GM23248 (cell line): ENCODE results near the gene PGC. TPM values are rescaled to one million over a fixed set of nuclear protein-coding genes. Genes with fewer than 3 reads are reported as not detected.
A peak's percentile ranks its signal among the peaks of the same experiment; 100 is the strongest.

Experiments
- DNase-seq: peaks from one replicate; pipeline ENCODE4 v3.0.0-alpha.2; 2015
- H2AFZ ChIP-seq: fragments of 200-600 bp; sonication (generic); 2 replicates; pipeline ENCODE4 v1.6.1; 2016; ENCODE audit warnings: antibody characterized with exemption
- H3F3A ChIP-seq: fragments of 200-600 bp; sonication (generic); 2 replicates; pipeline ENCODE4 v1.6.1; 2016; ENCODE audit warnings: mild to moderate bottlenecking, antibody characterized with exemption, mixed run types; ENCODE audit not compliant: insufficient read depth
- H3K27ac ChIP-seq: fragments of 200-600 bp; sonication (generic); 2 replicates; pipeline ENCODE4 v1.5.1; 2016; ENCODE audit warnings: mild to moderate bottlenecking
- H3K27me3 ChIP-seq: fragments of 200-600 bp; sonication (generic); replicated peaks from 2 replicates; pipeline ENCODE4 v1.6.1; 2016; ENCODE audit warnings: mild to moderate bottlenecking; ENCODE audit not compliant: insufficient read depth
- H3K36me3 ChIP-seq: fragments of 200-600 bp; sonication (generic); 2 replicates; pipeline ENCODE4 v1.6.1; 2016; ENCODE audit warnings: low read depth, mild to moderate bottlenecking
- H3K4me1 ChIP-seq: fragments of 200-600 bp; sonication (generic); 2 replicates; pipeline ENCODE4 v1.6.1; 2016; ENCODE audit warnings: mild to moderate bottlenecking; ENCODE audit not compliant: insufficient read depth
- H3K4me2 ChIP-seq: fragments of 200-600 bp; sonication (generic); one replicate; pipeline ENCODE4 v1.6.1; 2016; ENCODE audit warnings: mild to moderate bottlenecking; ENCODE audit not compliant: unreplicated experiment
- H3K4me3 ChIP-seq: fragments of 200-600 bp; sonication (generic); 2 replicates; pipeline ENCODE4 v1.5.1; 2016; ENCODE audit warnings: mild to moderate bottlenecking
- H3K79me2 ChIP-seq: fragments of 200-600 bp; sonication (generic); 2 replicates; pipeline ENCODE4 v1.6.1; 2016; ENCODE audit warnings: mild to moderate bottlenecking; ENCODE audit not compliant: insufficient read depth
- H3K9ac ChIP-seq: fragments of 200-600 bp; sonication (generic); 2 replicates; pipeline ENCODE4 v1.6.1; 2016; ENCODE audit warnings: mild to moderate bottlenecking
- H3K9me2 ChIP-seq: fragments of 200-600 bp; sonication (generic); 2 replicates; pipeline ENCODE4 v1.6.1; 2016; ENCODE audit warnings: mixed run types, mild to moderate bottlenecking, moderate library complexity; ENCODE audit not compliant: insufficient read depth
- H3K9me3 ChIP-seq: fragments of 200-600 bp; sonication (generic); one replicate; pipeline ENCODE4 v1.6.1; 2017; ENCODE audit warnings: low read depth
- H4K20me1 ChIP-seq: fragments of 200-600 bp; sonication (generic); 2 replicates; pipeline ENCODE4 v1.6.0; 2016; ENCODE audit not compliant: insufficient read depth
- EZH2 ChIP-seq: fragments of 200-600 bp; sonication (generic); IDR thresholded peaks from 2 replicates; pipeline ENCODE4 v1.6.1; 2018; ENCODE audit warnings: antibody characterized with exemption, mild to moderate bottlenecking; ENCODE audit not compliant: insufficient read depth, poor library complexity, severe bottlenecking
- EZH2phosphoT487 ChIP-seq: fragments of 200-600 bp; sonication (generic); IDR thresholded peaks from 2 replicates; pipeline ENCODE4 v1.6.1; 2018; ENCODE audit warnings: antibody characterized with exemption, moderate library complexity, mild to moderate bottlenecking, low read depth; ENCODE audit not compliant: insufficient read depth
- WGBS, 2 experiments: methylation state at CpG; one replicate each; pipeline ENCODE4 v1.1.6; 2015 to 2017; ENCODE audit warnings: low lambda C conversion rate in 2 of 2, low coverage in 1 of 2; ENCODE audit errors: missing lambda C conversion rate in 2 of 2; 5-methylcytosine and 5-hydroxymethylcytosine counted together
- in situ Hi-C: fragments of 300-500 bp; cut with MboI; formaldehyde crosslinking; loops from 2 replicates; pipeline ENCODE4 v1.15.0; 2020
- polyA plus RNA-seq: library from polyadenylated mRNA; unstranded; fragments of >200 nt; fragmentation: Nextera tagmentation; extraction: Ambion mirVana; gene quantifications from 2 replicates; pipeline ENCODE4 v1.2.1, GENCODE V29; 2016
- total RNA-seq: library from RNA; depleted of rRNA; stranded (reverse); fragments of >200 nt; shearing (Covaris generic); gene quantifications from 2 replicates; pipeline ENCODE4 v1.2.3, GENCODE V29; 2014

Gene PGC
- total and polyA plus RNA-seq, 2 experiments from 2014 or later, result not detected

DNA sequence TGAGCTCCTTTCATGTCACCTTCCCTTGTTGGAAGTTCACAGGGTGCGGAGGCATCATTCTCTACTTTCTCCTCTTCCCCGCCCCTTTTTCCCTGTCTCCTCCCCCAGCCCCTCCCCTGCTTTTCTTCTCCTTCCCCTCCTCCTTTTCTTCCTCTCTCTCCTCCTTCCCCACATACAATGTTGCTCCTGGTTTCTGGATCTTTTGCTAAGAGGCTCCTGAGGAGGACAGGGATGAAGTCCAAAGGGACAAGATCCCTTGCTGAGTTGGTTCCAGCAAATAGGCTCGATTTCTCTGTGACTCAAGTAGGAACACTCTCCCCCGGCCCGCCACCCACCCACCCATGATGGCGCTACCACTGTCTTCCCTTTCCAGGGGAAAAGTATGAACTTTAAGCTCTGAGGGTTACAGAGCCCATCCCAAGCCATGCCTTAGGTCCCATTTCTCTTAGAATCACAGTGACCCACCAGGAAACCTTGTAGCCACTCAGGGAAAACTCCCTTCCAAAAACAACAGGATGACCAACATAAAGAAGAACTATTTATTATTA lies 10.9 kb downstream of the PGC start:
- no peaks in the 10 kb centered on the region for H3K36me3 ChIP-seq

DNA sequence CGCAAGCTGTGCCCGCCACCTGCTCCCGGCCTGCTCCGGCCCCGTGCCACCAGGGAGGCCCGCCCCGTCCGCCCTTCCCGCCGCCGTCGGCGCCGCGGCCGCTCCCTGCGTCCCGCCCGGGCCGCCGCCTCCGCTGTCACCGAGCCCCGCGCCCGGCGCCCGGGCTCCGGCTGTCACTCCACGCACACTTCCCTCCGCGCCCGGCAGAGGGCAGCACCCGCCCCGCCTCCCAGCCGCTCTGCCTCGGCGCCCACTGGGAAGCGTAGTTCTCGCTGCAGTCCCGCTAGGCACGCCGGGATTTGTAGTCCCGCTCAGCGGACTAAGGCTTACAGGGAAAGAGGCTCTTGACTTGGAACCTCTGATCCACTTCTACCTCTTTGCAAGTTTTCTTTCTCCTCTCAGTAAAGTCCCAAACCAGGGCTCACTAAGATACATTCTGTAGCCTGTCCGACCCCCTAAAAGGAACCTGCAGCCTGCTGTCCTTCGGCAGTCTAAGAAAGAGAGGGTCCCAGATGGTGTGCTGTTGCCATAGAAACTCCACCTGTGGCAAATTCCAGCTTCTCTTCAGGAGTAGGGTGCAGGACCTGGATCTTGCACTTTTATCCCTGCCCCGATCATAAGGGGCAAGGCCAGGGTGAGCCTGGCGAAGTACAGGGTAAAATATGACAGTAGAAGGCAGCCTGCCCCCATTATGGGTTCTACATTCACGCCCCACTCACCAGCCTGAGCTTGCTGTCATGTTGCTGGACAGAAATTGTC lies 11.6 kb downstream of the PGC start, which contains the start of gene TFEB:
Gene TFEB (minus strand): TSS at position 182 of the 759 bp plus-strand sequence. CDS start 44,395 bp downstream, outside the sequence.
- H3K79me2 ChIP-seq, result peaks cover 7% of the 10 kb centered on the region; the same call in 1 of the 2 replicates
- no peaks in the 10 kb centered on the region for H3K27me3 ChIP-seq
- TF ChIP-seq EZH2 (no peak), EZH2phosphoT487 (no peak)

More for the DNA sequence above, 10.9 kb downstream of the PGC start:
- Histone ChIP-seq H3K9me3 (no peaks in the 10 kb centered on the region), H2AFZ (peak overlapping the region; percentile 77), H3K27ac (no peak overlapping the region), H4K20me1 (no peaks in the 10 kb centered on the region), H3K4me2 (no peak overlapping the region), H3K9ac (no peak overlapping the region), H3K4me1 (peaks cover 7% of the 10 kb centered on the region), H3K9me2 (no peaks in the 10 kb centered on the region), H3K4me3 (no peak overlapping the region), H3K27me3 (no peaks in the 10 kb centered on the region), H3K79me2 (peaks cover 7% of the 10 kb centered on the region; the same call in 1 of the 2 replicates), H3F3A (0 out of 2 replicates have a peak, but pooled peaks cover 4% of the 10 kb centered on the region)
- in situ Hi-C loops, result no loop called here
- peak; percentile 27 for DNase-seq
- 28 to 36% methylated on average over 4 to 6 of the region's 6 CpGs for WGBS, 2 experiments
- TF ChIP-seq EZH2phosphoT487 (no peak), EZH2 (no peak)

DNA sequence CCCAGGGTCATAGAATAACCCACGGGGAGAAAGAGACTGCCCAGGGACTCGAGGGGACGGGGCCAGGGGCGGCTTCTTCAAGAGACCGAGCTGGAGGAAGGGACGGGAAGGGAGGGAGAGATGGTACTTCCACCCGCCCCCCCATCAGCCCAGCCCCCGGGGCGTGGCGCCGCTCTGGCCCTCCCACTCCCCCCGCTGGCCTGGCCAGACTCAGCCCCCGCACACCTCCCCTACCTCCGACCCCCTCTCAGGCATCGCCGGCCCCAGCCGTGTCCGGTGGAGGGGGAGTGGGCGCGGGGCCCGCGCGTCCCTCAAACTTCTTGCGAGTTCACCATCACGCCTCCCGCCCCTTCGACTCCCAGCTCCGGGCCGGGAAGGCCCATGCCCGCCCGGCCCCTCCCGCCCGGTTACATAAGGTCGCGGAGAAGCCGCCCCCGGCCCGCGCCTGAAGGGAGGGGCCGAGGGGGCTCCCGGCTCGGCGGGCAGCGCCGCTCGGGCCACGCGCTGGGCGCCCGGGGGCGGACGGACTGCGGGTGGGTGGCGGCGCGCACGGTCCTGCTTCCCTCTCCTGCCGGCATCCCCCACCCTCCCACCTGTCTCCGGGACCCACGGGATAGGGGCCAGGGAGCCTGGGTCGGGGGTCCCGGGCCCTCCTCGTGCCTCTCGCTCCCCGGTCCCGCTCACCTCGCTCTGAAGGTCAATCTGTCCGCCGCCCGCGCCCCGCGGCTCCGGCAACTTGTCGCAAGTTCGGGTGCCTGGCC lies 12.4 kb downstream of the PGC start:
- peak overlapping the region; percentile 67 for H3K4me2 ChIP-seq
- no peaks in the 10 kb centered on the region for H3K27me3 ChIP-seq
- H3K27ac ChIP-seq, result 0 out of 2 replicates have a peak overlapping the region, but pooled peaks have one; percentile 51
- peaks cover 7% of the 10 kb centered on the region; the same call in 1 of the 2 replicates for H3K79me2 ChIP-seq
- WGBS, 2 experiments, result 2% methylated on average over 33 of the region's 76 CpGs; no CpG with 5 or more reads in 1 of the 2 experiments
- H2AFZ ChIP-seq, result peak overlapping the region; percentile 82
- H3K9me2 ChIP-seq, result no peaks in the 10 kb centered on the region
- in situ Hi-C loops, result no loop called here
- TF ChIP-seq EZH2phosphoT487, result no peak
- no peaks in the 10 kb centered on the region for H3K36me3 ChIP-seq
- H3F3A ChIP-seq, result 0 out of 2 replicates have a peak, but pooled peaks cover 4% of the 10 kb centered on the region
- H3K4me3 ChIP-seq, result peak overlapping the region; percentile 77
- H3K9me3 ChIP-seq, result no peaks in the 10 kb centered on the region
- H4K20me1 ChIP-seq, result no peaks in the 10 kb centered on the region
- H3K4me1 ChIP-seq, result peaks cover 14% of the 10 kb centered on the region
- peak overlapping the region; percentile 70 for H3K9ac ChIP-seq
- peak; percentile 79 for DNase-seq

More for the DNA sequence above, 11.6 kb downstream of the PGC start, which contains the start of gene TFEB:
- H3F3A ChIP-seq, result 0 out of 2 replicates have a peak, but pooled peaks cover 4% of the 10 kb centered on the region
- DNase-seq, result peak; percentile 96
- H3K4me2 ChIP-seq, result peak within 1 kb of the TSS; percentile 67
- no peaks in the 10 kb centered on the region for H3K36me3 ChIP-seq
- no peaks in the 10 kb centered on the region for H3K9me3 ChIP-seq
- peak within 1 kb of the TSS; percentile 77 for H3K4me3 ChIP-seq
- 7 to 8% methylated on average over 18 to 26 of the region's 50 CpGs for WGBS, 2 experiments
- peak within 1 kb of the TSS; percentile 82 for H2AFZ ChIP-seq
- no peaks in the 10 kb centered on the region for H3K9me2 ChIP-seq
- in situ Hi-C loops, result no loop called here
- H4K20me1 ChIP-seq, result no peaks in the 10 kb centered on the region
- H3K4me1 ChIP-seq, result peaks cover 12% of the 10 kb centered on the region
- H3K27ac ChIP-seq, result peak within 1 kb of the TSS; percentile 51; the same call in 1 of the 2 replicates
- H3K9ac ChIP-seq, result peak within 1 kb of the TSS; percentile 70
